ENCODE measurements around the gene LHFPL5. TPM values are rescaled to one million over a fixed set of nuclear protein-coding genes. Genes with fewer than 3 reads are reported as not detected.

Gene LHFPL5
- total RNA-seq, 1 donor from 2014 or later = not detected

DNA sequence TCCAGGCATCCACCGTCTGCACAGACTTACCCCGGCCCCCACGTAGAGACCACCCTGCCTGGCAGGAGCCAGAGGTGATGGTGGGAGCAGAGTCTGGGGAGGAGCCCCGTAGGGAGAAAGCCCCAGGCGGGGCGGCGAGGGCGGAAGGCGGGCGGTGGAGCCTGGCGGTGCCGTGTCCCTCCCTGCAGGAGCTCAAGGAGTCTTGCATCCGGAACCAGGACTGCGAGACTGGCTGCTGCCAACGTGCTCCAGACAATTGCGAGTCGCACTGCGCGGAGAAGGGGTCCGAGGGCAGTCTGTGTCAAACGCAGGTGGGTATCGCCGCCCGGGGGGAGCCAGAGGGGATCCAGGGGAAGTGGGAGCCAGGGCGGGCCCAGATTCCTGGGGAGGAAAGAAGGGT lies 18.3 kb upstream of the LHFPL5 start:
- Mint-ChIP-seq H3K36me3 (no peaks in the 10 kb centered on the region), H3K27ac (no peak overlapping the region), H3K9me3 (no peaks in the 10 kb centered on the region), H3K4me1 (ENCODE audit: unreplicated experiment) (no peaks in the 10 kb centered on the region), H3K27me3 (peaks cover 33% of the 10 kb centered on the region), H3K4me3 (no peak overlapping the region)
- DNase-seq (ENCODE audit: extremely low spot score, unreplicated experiment) = peak; percentile 73
- TF ChIP-seq CTCF (conservative IDR thresholded peaks at IDR 0.05) = no peak

- Mint-ChIP-seq H3K4me3 (no peak overlapping the region), H3K27me3 (peaks cover 33% of the 10 kb centered on the region), H3K9me3 (no peaks in the 10 kb centered on the region), H3K27ac (no peak overlapping the region), H3K36me3 (no peaks in the 10 kb centered on the region), H3K4me1 (ENCODE audit: unreplicated experiment) (no peaks in the 10 kb centered on the region)
- TF ChIP-seq CTCF (conservative IDR thresholded peaks at IDR 0.05) = no peak
- no peak for DNase-seq (ENCODE audit: extremely low spot score, unreplicated experiment)
Observed at GRCh38 chr6:35787266-35788218, 17.6 kb upstream of the LHFPL5 start.

GRCh38 chr6:35788423-35788982 lies 16.6 kb upstream of the LHFPL5 start:
- Mint-ChIP-seq H3K27ac (no peak overlapping the region), H3K27me3 (peaks cover 40% of the 10 kb centered on the region), H3K36me3 (no peaks in the 10 kb centered on the region), H3K4me1 (ENCODE audit: unreplicated experiment) (no peaks in the 10 kb centered on the region), H3K4me3 (no peak overlapping the region), H3K9me3 (no peaks in the 10 kb centered on the region)
- no peak for DNase-seq (ENCODE audit: extremely low spot score, unreplicated experiment)
- no peak for TF ChIP-seq CTCF (conservative IDR thresholded peaks at IDR 0.05)

DNA sequence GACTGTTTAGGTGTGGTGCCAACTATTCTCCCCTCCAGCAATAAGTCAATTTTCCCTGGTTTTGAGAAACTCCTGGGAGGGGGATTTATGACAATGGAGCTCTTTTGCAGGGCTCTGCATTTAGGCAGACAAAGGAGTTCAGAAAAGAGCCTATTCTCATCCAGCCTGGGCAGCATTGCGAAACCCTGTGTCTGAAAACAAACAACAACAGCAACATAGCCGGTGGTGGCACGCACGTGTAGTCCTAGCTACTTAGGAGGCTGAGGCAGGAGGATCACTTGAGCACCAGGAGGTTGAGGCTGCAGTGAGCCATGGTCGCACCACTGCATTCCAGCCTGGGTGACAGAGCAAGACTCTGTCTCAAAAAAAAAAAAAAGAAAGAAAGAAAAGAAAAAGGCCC lies 14.5 kb upstream of the LHFPL5 start:
- Mint-ChIP-seq H3K4me3 (no peak overlapping the region), H3K27me3 (peaks cover 37% of the 10 kb centered on the region), H3K27ac (no peak overlapping the region), H3K4me1 (ENCODE audit: unreplicated experiment) (no peaks in the 10 kb centered on the region), H3K9me3 (no peaks in the 10 kb centered on the region), H3K36me3 (no peaks in the 10 kb centered on the region)
- no peak for TF ChIP-seq CTCF (conservative IDR thresholded peaks at IDR 0.05)
- DNase-seq (ENCODE audit: extremely low spot score, unreplicated experiment) = no peak

- DNase-seq (ENCODE audit: extremely low spot score, unreplicated experiment) = no peak
- TF ChIP-seq CTCF (conservative IDR thresholded peaks at IDR 0.05) = no peak
- peaks cover 12% of the 10 kb centered on the region for H3K27me3 Mint-ChIP-seq
- no peaks in the 10 kb centered on the region for H3K4me1 Mint-ChIP-seq (ENCODE audit: unreplicated experiment)
- no peaks in the 10 kb centered on the region for H3K36me3 Mint-ChIP-seq
- no peak overlapping the region for H3K27ac Mint-ChIP-seq
- H3K9me3 Mint-ChIP-seq = no peaks in the 10 kb centered on the region
- H3K4me3 Mint-ChIP-seq = no peak overlapping the region
Observed at GRCh38 chr6:35794536-35795452, 10.4 kb upstream of the LHFPL5 start.
